Transverse colon (tissue), 4 donors: ENCODE data around the gene C10orf90. TPM values are rescaled to one million over a fixed set of nuclear protein-coding genes. Genes with fewer than 3 reads are reported as not detected.

ENCODE experiments used
- DNase-seq: peaks from one replicate; pipeline ENCODE4 v3.0.0-alpha.2; 2019
- H3K27ac ChIP-seq, 4 donors: fragments of 200-600 bp; sonication (generic); 2 replicates each; pipeline ENCODE4 v1.5.1; 2016 to 2018; ENCODE audit warnings: inconsistent platforms in 4 of 4
- H3K27me3 ChIP-seq: fragments of 200-600 bp; sonication (generic); 2 replicates; pipeline ENCODE4 v1.5.1; 2017; ENCODE audit warnings: inconsistent platforms
- H3K36me3 ChIP-seq, 4 donors: fragments of 200-600 bp; sonication (generic); 2 replicates each; pipeline ENCODE4 v1.5.1; 2017 to 2019; ENCODE audit warnings: inconsistent platforms in 4 of 4
- H3K4me1 ChIP-seq, 4 donors: fragments of 200-600 bp; sonication (generic); 2 replicates each; pipeline ENCODE4 v1.5.1; 2017 to 2020; ENCODE audit warnings: inconsistent platforms in 4 of 4
- H3K4me3 ChIP-seq, 4 donors: fragments of 200-600 bp; sonication (generic); 1 replicate in 1 of 4; 2 replicates in 3 of 4; pipeline versions ENCODE4 v1.5.1 to v1.6.1; 2017 to 2019; ENCODE audit warnings: inconsistent platforms in 4 of 4
- H3K9me3 ChIP-seq, 2 donors: fragments of 200-600 bp; sonication (generic); 2 replicates each; pipeline ENCODE4 v1.5.1; 2017 to 2019; ENCODE audit warnings: inconsistent platforms in 2 of 2
- CTCF ChIP-seq, 5 experiments: fragments of 200-600 bp in 3 of 5; fragments of 450-650 bp in 2 of 5; sonication (generic) in 3 of 5; IDR thresholded peaks; 1 replicate in 2 of 5; 2 replicates in 3 of 5; pipeline ENCODE4 v1.5.1; 2016 to 2017; ENCODE audit warnings: antibody characterized with exemption in 5 of 5, inconsistent platforms in 3 of 5, mild to moderate bottlenecking in 2 of 5, moderate library complexity in 1 of 5
- EP300 ChIP-seq: sonication (generic); formaldehyde crosslinking; IDR thresholded peaks from one replicate; pipeline ENCODE4 v1.6.1; 2017; ENCODE audit warnings: antibody characterized with exemption, low read depth
- POLR2A ChIP-seq: fragments of 450-650 bp; IDR thresholded peaks from one replicate; pipeline ENCODE4 v1.6.1; 2016; ENCODE audit warnings: antibody characterized with exemption, mild to moderate bottlenecking, moderate library complexity
- POLR2AphosphoS5 ChIP-seq, 3 donors: sonication (generic); formaldehyde crosslinking; IDR thresholded peaks; one replicate each; pipeline ENCODE4 v1.6.1; 2016; ENCODE audit warnings: antibody characterized with exemption in 3 of 3
- WGBS, 2 donors: methylation state at CpG; one replicate each; pipeline ENCODE4 v1.1.5; 2018; ENCODE audit warnings: low coverage in 1 of 2; 5-methylcytosine and 5-hydroxymethylcytosine counted together
- in situ Hi-C, 4 donors: fragments of 200-750 bp; cut with MboI; loops; one replicate each; pipeline versions ENCODE4 v1.15.0 to v1.15.1; 2017; ENCODE audit warnings: low sequenced_read_pairs in 3 of 4, low pct_ligation_motif_present in 1 of 4, low pct_unique_long_range_greater_than_20kb in 1 of 4
- intact Hi-C: fragments of 100-400 bp; cut with DNase I; formaldehyde crosslinking; loops from one replicate; pipeline ENCODE4 v1.15.1; 2023; ENCODE audit warnings: low total_unique reads
- total RNA-seq, 4 donors: library from RNA; depleted of rRNA; stranded (reverse); fragments of >200 nt; gene quantifications; one replicate each; pipeline ENCODE4 v1.1.0, GENCODE V29; 2016

Gene C10orf90
- total RNA-seq, 4 donors from 2014 or later = not detected

DNA sequence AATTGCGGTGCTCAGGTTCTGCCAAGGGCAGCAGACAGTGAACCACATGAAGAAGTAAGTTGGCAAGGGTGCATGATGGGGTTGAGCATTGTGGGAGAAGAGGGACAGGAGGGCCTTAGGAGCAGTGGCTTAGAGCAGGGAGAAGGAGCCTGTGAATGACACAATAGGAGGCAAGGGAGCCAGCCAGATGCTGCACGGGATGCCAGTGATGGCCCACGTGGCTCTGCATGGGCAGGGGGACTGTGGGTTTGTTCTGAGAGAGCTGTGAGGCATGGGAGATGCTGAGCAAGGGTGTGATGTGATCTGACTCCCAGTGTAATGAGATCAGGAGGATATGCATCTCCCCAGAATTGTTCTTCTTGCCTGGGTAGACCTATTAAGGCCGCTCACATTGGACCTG lies 60.9 kb downstream of the C10orf90 start:
- in situ Hi-C loops (no loop called here), intact Hi-C loops (no loop called here)
- Histone ChIP-seq H3K4me3 (no peak overlapping the region), H3K27ac (no peak overlapping the region), H3K27me3 (no peaks in the 10 kb centered on the region), H3K36me3 (no peaks in the 10 kb centered on the region), H3K4me1 (no peaks in the 10 kb centered on the region), H3K9me3 (no peaks in the 10 kb centered on the region)
- no peak for DNase-seq
- 43 to 61% methylated on average over 3 to 4 of the region's 4 CpGs for WGBS, 2 donors
- TF ChIP-seq EP300 = no peak
- TF ChIP-seq POLR2A = no peak
- no peak for TF ChIP-seq POLR2AphosphoS5 (IDR thresholded peaks at IDR 0.05)
- no peak for TF ChIP-seq CTCF (IDR thresholded peaks at IDR 0.05)

GRCh38 chr10:126599949-126600682 lies 70.4 kb downstream of the C10orf90 start:
- no peak for DNase-seq
- 80 to 83% methylated on average over 8 to 19 of the region's 19 CpGs for WGBS, 2 donors

DNA sequence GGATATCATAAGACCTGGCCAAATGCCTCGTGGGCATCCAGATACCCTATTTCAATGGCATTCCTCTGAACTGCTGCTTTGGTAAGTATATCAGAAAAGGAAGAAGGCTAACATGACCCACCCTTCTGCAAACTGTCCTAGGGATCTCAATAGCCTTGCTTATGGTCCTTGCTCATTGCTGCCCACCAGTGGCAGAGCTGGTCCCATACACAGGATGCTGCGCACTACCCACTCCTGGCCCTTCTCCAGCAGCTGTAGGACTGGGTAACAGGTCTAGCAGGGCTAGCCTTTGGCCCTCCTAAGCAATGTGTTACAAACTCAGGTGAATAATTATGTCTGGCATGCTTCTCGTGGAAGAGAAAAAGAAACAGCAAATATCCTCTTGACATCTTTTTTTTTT lies 72.5 kb downstream of the C10orf90 start:
- no peaks in the 10 kb centered on the region for H3K36me3 ChIP-seq
- peak; percentile 24 for DNase-seq
- H3K27ac ChIP-seq = no peak overlapping the region
- TF ChIP-seq POLR2A = no peak
- no peak for TF ChIP-seq EP300
- no peak for TF ChIP-seq POLR2AphosphoS5 (IDR thresholded peaks at IDR 0.05)
- TF ChIP-seq CTCF (IDR thresholded peaks at IDR 0.05) = peak in 3 of 5 experiments; percentile 23 to 28 (median 24)
- H3K4me3 ChIP-seq = no peak overlapping the region
- no peaks in the 10 kb centered on the region for H3K27me3 ChIP-seq
- in situ Hi-C loops = no loop called here
- intact Hi-C loops = no loop called here
- H3K9me3 ChIP-seq = no peaks in the 10 kb centered on the region
- 27 to 33% methylated on average over 1 to 3 of the region's 3 CpGs for WGBS, 2 donors
- H3K4me1 ChIP-seq = no peaks in the 10 kb centered on the region

More at GRCh38 chr10:126599949-126600682, 70.4 kb downstream of the C10orf90 start:
- Histone ChIP-seq H3K27me3 (no peaks in the 10 kb centered on the region), H3K4me3 (no peak overlapping the region), H3K27ac (no peak overlapping the region), H3K9me3 (no peaks in the 10 kb centered on the region), H3K36me3 (no peaks in the 10 kb centered on the region), H3K4me1 (no peaks in the 10 kb centered on the region)
- intact Hi-C loops = no loop called here
- in situ Hi-C loops = no loop called here
- no peak for TF ChIP-seq CTCF (IDR thresholded peaks at IDR 0.05)
- TF ChIP-seq POLR2A = no peak
- TF ChIP-seq EP300 = no peak
- no peak for TF ChIP-seq POLR2AphosphoS5 (IDR thresholded peaks at IDR 0.05)

GRCh38 chr10:126597211-126597610 lies 73.3 kb downstream of the C10orf90 start:
- no peak for DNase-seq
- Histone ChIP-seq H3K36me3 (no peaks in the 10 kb centered on the region), H3K27me3 (no peaks in the 10 kb centered on the region), H3K4me1 (no peaks in the 10 kb centered on the region), H3K9me3 (no peaks in the 10 kb centered on the region), H3K27ac (no peak overlapping the region), H3K4me3 (no peak overlapping the region)
- 50 to 70% methylated on average over 2 of the region's 2 CpGs for WGBS, 2 donors
- intact Hi-C loops = no loop called here
- TF ChIP-seq CTCF (IDR thresholded peaks at IDR 0.05) (no peak), POLR2AphosphoS5 (IDR thresholded peaks at IDR 0.05) (no peak), POLR2A (no peak), EP300 (no peak)
- in situ Hi-C loops = no loop called here
